SK-N-SH (cell line): Measurements from ENCODE around the gene CCN6. TPM values are rescaled to one million over a fixed set of nuclear protein-coding genes. Genes with fewer than 3 reads are reported as not detected.
"Not testable (repeated sequence)": the region's sequence is repeated elsewhere in the genome, so short reads cannot be mapped to it uniquely, and the experiment has no call there.

Source experiments
- CTCF ChIA-PET: fragments of 300-600, 350-600 bp; formaldehyde crosslinking; extraction: SDS; loops from one replicate; lab custom pipeline; 2021; lab: Yijun Ruan, JAX
- POLR2A ChIA-PET: fragments of 350-600 bp; sonication (Branson Sonifier 250); formaldehyde crosslinking; extraction: SDS; loops from one replicate; lab custom pipeline; 2020; ENCODE audit warnings: antibody characterized with exemption, inconsistent platforms; lab: Yijun Ruan, JAX
- DNase-seq: peaks from one replicate; pipeline ENCODE4 v3.0.0; 2012
- H2AFZ ChIP-seq: fragments of 200-600 bp; sonication (generic); 2 replicates; pipeline ENCODE4 v1.8.1; 2016; ENCODE audit warnings: antibody characterized with exemption, mild to moderate bottlenecking, low read depth
- H3F3A ChIP-seq: fragments of 200-600 bp; sonication (generic); replicated peaks from 2 replicates; pipeline ENCODE3; 2016; ENCODE audit warnings: antibody characterized with exemption, mild to moderate bottlenecking; ENCODE audit not compliant: insufficient read depth
- H3K27ac ChIP-seq, 2 experiments: fragments of 200-500 bp in 1 of 2; fragments of 200-600 bp in 1 of 2; sonication (Bioruptor generic) in 1 of 2; sonication (generic), shearing (Covaris generic) in 1 of 2; 2 replicates each; pipeline versions ENCODE4 v1.5.1 to v1.6.1; 2014 to 2016; ENCODE audit warnings: low read depth in 2 of 2, inconsistent platforms in 1 of 2, low read length in 1 of 2, mild to moderate bottlenecking in 1 of 2, mixed read lengths in 1 of 2
- H3K27me3 ChIP-seq: fragments of 200-600 bp; sonication (generic), shearing (Covaris generic); 2 replicates; pipeline ENCODE4 v1.6.1; 2016; ENCODE audit warnings: mixed run types; ENCODE audit not compliant: insufficient read depth
- H3K36me3 ChIP-seq, 2 experiments: fragments of 200-500 bp in 1 of 2; fragments of 200-600 bp in 1 of 2; sonication (Bioruptor generic) in 1 of 2; sonication (generic) in 1 of 2; replicated peaks in 1 of 2; 2 replicates each; pipeline versions ENCODE3 to v1.5.1; 2014 to 2016; ENCODE audit warnings: low read length in 1 of 2, mild to moderate bottlenecking in 1 of 2; ENCODE audit not compliant: insufficient read depth in 2 of 2, control insufficient read depth in 1 of 2
- H3K4me1 ChIP-seq, 2 experiments: fragments of 200-500 bp in 1 of 2; fragments of 200-600 bp in 1 of 2; sonication (Bioruptor generic) in 1 of 2; sonication (generic), shearing (Covaris generic) in 1 of 2; 2 replicates each; pipeline versions ENCODE4 v1.5.1 to v1.6.1; 2014 to 2016; ENCODE audit warnings: low read depth in 1 of 2, low read length in 1 of 2, mixed run types in 1 of 2; ENCODE audit not compliant: insufficient read depth in 2 of 2, control insufficient read depth in 1 of 2
- H3K4me2 ChIP-seq: fragments of 200-600 bp; sonication (generic), shearing (Covaris generic); 2 replicates; pipeline ENCODE4 v1.6.1; 2017; ENCODE audit warnings: mixed run types
- H3K4me3 ChIP-seq, 2 experiments: fragments of 200-500 bp in 1 of 2; fragments of 200-600 bp in 1 of 2; sonication (Bioruptor generic) in 1 of 2; sonication (generic), shearing (Covaris generic) in 1 of 2; 2 replicates each; pipeline versions ENCODE4 v1.5.1 to v1.8.1; 2014 to 2016; ENCODE audit warnings: low read depth in 2 of 2, inconsistent platforms in 1 of 2, low read length in 1 of 2, mild to moderate bottlenecking in 1 of 2, mixed read lengths in 1 of 2, moderate library complexity in 1 of 2
- H3K79me2 ChIP-seq: fragments of 200-600 bp; sonication (generic); 2 replicates; pipeline ENCODE4 v1.8.1; 2017; ENCODE audit warnings: mild to moderate bottlenecking; ENCODE audit not compliant: insufficient read depth
- H3K9ac ChIP-seq: fragments of 200-600 bp; sonication (generic); 2 replicates; pipeline ENCODE4 v1.6.1; 2017; ENCODE audit warnings: mixed run types
- H3K9me2 ChIP-seq: fragments of 200-600 bp; sonication (generic); 2 replicates; pipeline ENCODE4 v1.6.1; 2017; ENCODE audit warnings: mixed run types
- H3K9me3 ChIP-seq: fragments of 200-600 bp; sonication (generic); 2 replicates; pipeline ENCODE4 v1.6.1; 2017; ENCODE audit warnings: mixed run types, mild to moderate bottlenecking, moderate library complexity
- H4K20me1 ChIP-seq: fragments of 200-600 bp; sonication (generic); 2 replicates; pipeline ENCODE4 v1.6.1; 2017; ENCODE audit warnings: mild to moderate bottlenecking, mixed run types; ENCODE audit not compliant: insufficient read depth
- CTCF ChIP-seq: fragments of 200-600 bp; sonication (generic); IDR thresholded peaks from 2 replicates; pipeline ENCODE4 v1.6.1; 2017; ENCODE audit warnings: antibody characterized with exemption, mild to moderate bottlenecking, moderate library complexity
- EP300 ChIP-seq, 2 experiments: IDR thresholded peaks; 2 replicates each; pipeline versions ENCODE4 v1.4.0 to v1.6.1; 2012; ENCODE audit warnings: borderline replicate concordance in 1 of 2, low read depth in 1 of 2, low read length in 1 of 2
- GATA2 ChIP-seq: sonication (generic); formaldehyde crosslinking; IDR thresholded peaks from 2 replicates; pipeline ENCODE4 v1.5.0; 2020; ENCODE audit warnings: mild to moderate bottlenecking, missing genetic modification reagents
- MXI1 ChIP-seq: IDR thresholded peaks from 2 replicates; pipeline ENCODE4 v1.6.1; 2012; ENCODE audit warnings: mild to moderate bottlenecking, low read depth, low read length, improper control_type of control experiment
- NRF1 ChIP-seq: IDR thresholded peaks from 2 replicates; pipeline ENCODE4 v1.6.1; 2012; ENCODE audit warnings: low read depth, mild to moderate bottlenecking, low read length
- RCOR1 ChIP-seq: fragments of 150-350 bp; IDR thresholded peaks from 2 replicates; pipeline ENCODE4 v1.6.1; 2017; ENCODE audit warnings: antibody characterized with exemption, low read length
- REST ChIP-seq: IDR thresholded peaks from 2 replicates; pipeline ENCODE4 v1.6.1; 2012; ENCODE audit warnings: mild to moderate bottlenecking, low read depth, low read length, moderate library complexity
- YY1 ChIP-seq: IDR thresholded peaks from 2 replicates; pipeline ENCODE4 v1.4.0; 2012; ENCODE audit warnings: low read depth, mild to moderate bottlenecking
- WGBS: methylation state at CpG from one replicate; pipeline ENCODE4 v1.1.6; 2017; ENCODE audit warnings: low lambda C conversion rate; 5-methylcytosine and 5-hydroxymethylcytosine counted together
- polyA plus RNA-seq, 3 experiments: library from polyadenylated mRNA; depleted of rRNA; stranded (reverse); fragments of >200 nt; gene quantifications; 2 replicates each; pipeline ENCODE4 v1.2.3, GENCODE V29; 2012
- TF ChIP-seq, protein P1 (sequence below): fragments of 150-350 bp; IDR thresholded peaks from 2 replicates; pipeline ENCODE4 v1.6.1; 2017; ENCODE audit warnings: antibody characterized with exemption, low read length, low read depth, borderline replicate concordance

The CCN6 gene
- polyA plus RNA-seq, 1 of the 3 experiments (the other 2 are of a cell fraction) = not detected

GRCh38 chr6:112044856-112045255, 9.0 kb upstream of the CCN6 start (continued):
- TF ChIP-seq, protein P1, sequence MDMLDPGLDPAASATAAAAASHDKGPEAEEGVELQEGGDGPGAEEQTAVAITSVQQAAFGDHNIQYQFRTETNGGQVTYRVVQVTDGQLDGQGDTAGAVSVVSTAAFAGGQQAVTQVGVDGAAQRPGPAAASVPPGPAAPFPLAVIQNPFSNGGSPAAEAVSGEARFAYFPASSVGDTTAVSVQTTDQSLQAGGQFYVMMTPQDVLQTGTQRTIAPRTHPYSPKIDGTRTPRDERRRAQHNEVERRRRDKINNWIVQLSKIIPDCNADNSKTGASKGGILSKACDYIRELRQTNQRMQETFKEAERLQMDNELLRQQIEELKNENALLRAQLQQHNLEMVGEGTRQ = no peak
- TF ChIP-seq GATA2 (CRISPR knock-in tag) = no peak
- TF ChIP-seq MXI1 = no peak
- no peak for TF ChIP-seq REST

GRCh38 chr6:112047523-112047922, 6.4 kb upstream of the CCN6 start:
- H3K4me3 ChIP-seq, H3K27ac ChIP-seq, H3K9me3 ChIP-seq, H2AFZ ChIP-seq, H3K9me2 ChIP-seq, H4K20me1 ChIP-seq, H3K79me2 ChIP-seq, H3K4me1 ChIP-seq, DNase-seq, POLR2A ChIA-PET, H3K27me3 ChIP-seq, CTCF ChIA-PET, H3K36me3 ChIP-seq, H3K9ac ChIP-seq, H3K4me2 ChIP-seq: not testable (repeated sequence)
- 94% methylated on average over 7 of the region's 25 CpGs for WGBS
- peaks cover 23% of the 10 kb centered on the region for H3F3A ChIP-seq

DNA sequence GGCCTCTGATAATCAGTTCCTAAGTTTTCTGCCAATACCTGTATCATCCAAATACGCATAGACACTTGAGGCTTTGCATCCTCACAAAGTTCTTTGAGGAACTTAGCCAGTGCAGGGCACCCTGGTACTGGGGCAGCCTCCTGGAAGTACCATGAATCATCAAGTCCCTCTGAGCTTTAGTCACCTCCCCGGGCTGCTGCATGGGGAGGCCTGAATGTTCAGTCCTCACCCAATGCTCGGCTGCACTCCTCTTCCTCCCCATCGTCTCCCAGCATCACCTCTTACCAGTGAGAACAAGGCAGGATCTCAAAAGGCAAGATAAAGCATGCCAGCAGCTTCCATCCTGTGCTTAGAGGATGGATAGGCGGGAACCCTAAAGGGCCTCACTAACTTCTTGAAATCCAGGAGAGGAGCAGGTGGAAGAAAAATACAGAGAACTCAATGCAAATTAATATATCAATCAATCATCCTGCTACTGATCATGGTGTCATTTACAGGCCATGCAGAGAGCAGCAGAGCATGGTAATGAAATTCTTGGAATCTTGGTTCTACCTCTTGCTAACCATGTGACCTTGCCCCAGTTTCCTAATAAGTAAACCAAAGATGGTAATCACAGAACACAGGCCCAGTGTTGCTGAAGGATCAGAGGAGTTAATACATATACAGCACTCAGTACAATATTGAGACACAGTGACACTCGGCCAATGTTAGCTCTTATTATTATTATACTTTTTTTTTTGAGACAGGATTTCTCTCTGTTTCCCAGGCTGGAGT, 4.7 kb upstream of the CCN6 start:
- WGBS = 72% methylated on average over 6 of the region's 6 CpGs

More for the DNA sequence above, 4.7 kb upstream of the CCN6 start:
- H3K9ac ChIP-seq = no peak overlapping the region
- DNase-seq = no peak
- no peaks in the 10 kb centered on the region for H3K9me2 ChIP-seq
- TF ChIP-seq CTCF (no peak), NRF1 (no peak), YY1 (no peak), EP300 (IDR thresholded peaks at IDR 0.05; ENCODE audit: borderline replicate concordance in 1 of 2, low read depth in 1 of 2, low read length in 1 of 2) (no peak), RCOR1 (no peak)
- H3F3A ChIP-seq = peaks cover 15% of the 10 kb centered on the region
- CTCF ChIA-PET = interaction anchor here (0.6 to 1.5 kb wide), 6 partner anchors 21 to 714 kb away, joined by 3 to 5 read pairs (median 3); no protein-coding TSS in a partner anchor
- H3K4me2 ChIP-seq = no peak overlapping the region
- H3K4me3 ChIP-seq = no peak overlapping the region
- no peaks in the 10 kb centered on the region for H3K79me2 ChIP-seq
- H3K9me3 ChIP-seq = no peaks in the 10 kb centered on the region
- POLR2A ChIA-PET = interaction anchor here (0.6 kb wide), 1 partner anchor 37 kb away, joined by 3 read pairs; no protein-coding TSS in a partner anchor
- H3K4me1 ChIP-seq = peaks cover 0 to 2% of the 10 kb centered on the region in 2 experiments; a peak in 1 of 4 replicates
- no peaks in the 10 kb centered on the region for H3K27me3 ChIP-seq
- H2AFZ ChIP-seq = no peak overlapping the region
- no peak overlapping the region for H3K27ac ChIP-seq
- H4K20me1 ChIP-seq = no peaks in the 10 kb centered on the region
- no peaks in the 10 kb centered on the region for H3K36me3 ChIP-seq
